H1 (cell line): ENCODE data around the gene PDZRN3. TPM values are rescaled to one million over a fixed set of nuclear protein-coding genes. Genes with fewer than 3 reads are reported as not detected.

Experiments used
- CTCF ChIA-PET: fragments of 300-600 bp; sonication (Branson Sonifier 250); formaldehyde crosslinking; loops from one replicate; lab custom pipeline; 2021; ENCODE audit not compliant: partially characterized antibody; lab: Charles Lee
- POLR2A ChIA-PET: fragments of 300-600 bp; sonication (Branson Sonifier 250); formaldehyde crosslinking; loops from one replicate; lab custom pipeline; 2021; ENCODE audit warnings: inconsistent platforms; ENCODE audit not compliant: partially characterized antibody; lab: Charles Lee
- DNase-seq, 2 experiments: peaks; one replicate each; pipeline versions ENCODE4 v3.0.0 to v3.0.0-alpha.2; 2010 to 2022; ENCODE audit warnings: low spot score in 2 of 2, low read depth in 1 of 2, mixed read lengths in 1 of 2
- FAIRE-seq: peaks from 2 replicates; lab custom pipeline; 2011; peaks lifted over from hg19 to GRCh38; lab: Jason Lieb, UNC
- H2AFZ ChIP-seq: 2 replicates; pipeline ENCODE4 v1.8.1; 2012; ENCODE audit warnings: low read length, inconsistent platforms
- H2AK5ac ChIP-seq: 2 replicates; pipeline ENCODE4 v1.6.1; 2013; ENCODE audit warnings: low read depth, low read length
- H2BK120ac ChIP-seq: replicated peaks from 2 replicates; pipeline ENCODE3; 2013; ENCODE audit warnings: low read depth, low read length, inconsistent platforms
- H2BK12ac ChIP-seq: 2 replicates; pipeline ENCODE4 v1.6.1; 2013; ENCODE audit warnings: low read depth, low read length
- H2BK15ac ChIP-seq: 2 replicates; pipeline ENCODE4 v1.6.1; 2013; ENCODE audit warnings: low read length
- H2BK20ac ChIP-seq: 2 replicates; pipeline ENCODE4 v1.6.1; 2013; ENCODE audit warnings: low read length
- H2BK5ac ChIP-seq: 2 replicates; pipeline ENCODE4 v1.6.1; 2013; ENCODE audit warnings: low read depth, low read length
- H3K14ac ChIP-seq: 2 replicates; pipeline ENCODE4 v1.6.1; 2013; ENCODE audit warnings: inconsistent platforms; ENCODE audit not compliant: insufficient read length
- H3K18ac ChIP-seq: 2 replicates; pipeline ENCODE4 v1.6.1; 2013; ENCODE audit warnings: low read length; ENCODE audit errors: extremely low read depth
- H3K23ac ChIP-seq: 2 replicates; pipeline ENCODE4 v1.6.1; 2013; ENCODE audit warnings: inconsistent platforms; ENCODE audit not compliant: insufficient read length
- H3K23me2 ChIP-seq: 2 replicates; pipeline ENCODE4 v1.6.1; 2013; ENCODE audit warnings: low read depth, low read length
- H3K27ac ChIP-seq: 2 replicates; pipeline ENCODE4 v1.6.1; 2011; ENCODE audit warnings: low read depth, low read length, inconsistent platforms
- H3K27me3 ChIP-seq, 4 experiments: replicated peaks in 1 of 4; 1 replicate in 1 of 4; 2 replicates in 3 of 4; pipeline versions ENCODE4 v1.6.1 to v1.8.1; 2011 to 2013; ENCODE audit warnings: low read length in 3 of 4, mild to moderate bottlenecking in 3 of 4, inconsistent platforms in 2 of 4, mixed read lengths in 2 of 4, moderate library complexity in 1 of 4; ENCODE audit not compliant: control insufficient read depth in 3 of 4, insufficient read depth in 3 of 4; ENCODE audit errors: extremely low read depth in 1 of 4
- H3K36me3 ChIP-seq, 4 experiments: 2 replicates each; pipeline versions ENCODE4 v1.6.1 to v1.8.1; 2011 to 2013; ENCODE audit warnings: mild to moderate bottlenecking in 4 of 4, low read length in 3 of 4, moderate library complexity in 2 of 4, control low read depth in 1 of 4, inconsistent platforms in 1 of 4; ENCODE audit not compliant: insufficient read depth in 4 of 4, control insufficient read depth in 2 of 4
- H3K4ac ChIP-seq: replicated peaks from 2 replicates; pipeline ENCODE3; 2013; ENCODE audit warnings: low read length, low read depth, mixed read lengths, inconsistent platforms; ENCODE audit not compliant: insufficient read length
- H3K4me1 ChIP-seq, 4 experiments: replicated peaks in 1 of 4; 1 replicate in 1 of 4; 2 replicates in 3 of 4; pipeline versions ENCODE4 v1.6.1 to v1.8.1; 2011 to 2013; ENCODE audit warnings: low read length in 3 of 4, inconsistent platforms in 2 of 4, mixed read lengths in 1 of 4; ENCODE audit not compliant: insufficient read depth in 4 of 4, control insufficient read depth in 3 of 4
- H3K4me2 ChIP-seq, 2 experiments: 2 replicates each; pipeline versions ENCODE4 v1.6.1 to v1.8.1; 2011 to 2013; ENCODE audit warnings: low read depth in 2 of 2, low read length in 2 of 2, control low read depth in 1 of 2, inconsistent platforms in 1 of 2, mild to moderate bottlenecking in 1 of 2; ENCODE audit not compliant: insufficient read depth in 1 of 2
- H3K4me3 ChIP-seq, 4 experiments: fragments of 200-600, 300-600 bp in 1 of 4; sonication (generic), shearing (Covaris generic), sonication (Bioruptor Twin) in 1 of 4; 2 replicates each; pipeline versions ENCODE4 v1.5.1 to v1.8.1; 2011 to 2016; ENCODE audit warnings: low read length in 4 of 4, low read depth in 3 of 4, control low read depth in 2 of 4, inconsistent platforms in 2 of 4, mild to moderate bottlenecking in 2 of 4, mixed read lengths in 1 of 4, moderate library complexity in 1 of 4; ENCODE audit not compliant: insufficient read depth in 2 of 4; ENCODE audit errors: extremely low read depth in 1 of 4
- H3K56ac ChIP-seq: replicated peaks from 2 replicates; pipeline ENCODE3; 2013; ENCODE audit warnings: low read depth, mild to moderate bottlenecking, mixed read lengths, low read length, inconsistent platforms; ENCODE audit not compliant: insufficient read length
- H3K79me1 ChIP-seq: 2 replicates; pipeline ENCODE4 v1.6.1; 2013; ENCODE audit warnings: low read depth, low read length, control low read depth
- H3K79me2 ChIP-seq, 2 experiments: 2 replicates each; pipeline versions ENCODE4 v1.6.1 to v1.8.1; 2012 to 2013; ENCODE audit warnings: low read length in 2 of 2, mild to moderate bottlenecking in 2 of 2, inconsistent platforms in 1 of 2; ENCODE audit not compliant: insufficient read depth in 2 of 2, control insufficient read depth in 1 of 2
- H3K9ac ChIP-seq, 4 experiments: replicated peaks in 1 of 4; 1 replicate in 1 of 4; 2 replicates in 3 of 4; pipeline versions ENCODE4 v1.6.1 to v1.8.1; 2011 to 2013; ENCODE audit warnings: low read depth in 3 of 4, low read length in 3 of 4, control low read depth in 2 of 4, mild to moderate bottlenecking in 2 of 4, moderate library complexity in 2 of 4, inconsistent platforms in 1 of 4; ENCODE audit errors: extremely low read depth in 1 of 4
- H3K9me3 ChIP-seq, 2 experiments: 2 replicates each; pipeline versions ENCODE4 v1.6.1 to v1.8.1; 2012 to 2013; ENCODE audit warnings: mild to moderate bottlenecking in 2 of 2, moderate library complexity in 2 of 2, control low read depth in 1 of 2, inconsistent platforms in 1 of 2, low read depth in 1 of 2, low read length in 1 of 2, mixed read lengths in 1 of 2; ENCODE audit not compliant: insufficient read depth in 2 of 2
- H4K20me1 ChIP-seq, 2 experiments: replicated peaks in 1 of 2; 2 replicates each; pipeline versions ENCODE3 to v1.8.1; 2011 to 2013; ENCODE audit warnings: inconsistent platforms in 2 of 2, low read length in 2 of 2, mild to moderate bottlenecking in 1 of 2; ENCODE audit not compliant: insufficient read depth in 2 of 2, control insufficient read depth in 1 of 2
- H4K5ac ChIP-seq: 2 replicates; pipeline ENCODE4 v1.6.1; 2013; ENCODE audit warnings: low read length, low read depth, mixed read lengths, inconsistent platforms; ENCODE audit not compliant: insufficient read length
- H4K8ac ChIP-seq: 2 replicates; pipeline ENCODE4 v1.8.0; 2013; ENCODE audit warnings: mild to moderate bottlenecking, moderate library complexity, low read length, inconsistent platforms; ENCODE audit not compliant: insufficient read depth; ENCODE audit errors: extremely low read depth
- H4K91ac ChIP-seq: replicated peaks from 2 replicates; pipeline ENCODE3; 2013; ENCODE audit warnings: low read length, mixed read lengths, inconsistent platforms; ENCODE audit not compliant: insufficient read length
- CHD2 ChIP-seq: IDR thresholded peaks from 2 replicates; pipeline ENCODE4 v1.6.1; 2012; ENCODE audit warnings: low read length, improper control_type of control experiment
- E2F6 ChIP-seq: IDR thresholded peaks from 2 replicates; pipeline ENCODE4 v1.6.1; 2012; ENCODE audit warnings: inconsistent platforms
- EGR1 ChIP-seq: IDR thresholded peaks from 2 replicates; pipeline ENCODE4 v1.6.1; 2011; ENCODE audit warnings: low read depth, low read length, borderline replicate concordance
- FOSL1 ChIP-seq: IDR thresholded peaks from 2 replicates; pipeline ENCODE4 v1.6.1; 2011; ENCODE audit warnings: mild to moderate bottlenecking, low read depth, low read length, moderate library complexity; ENCODE audit not compliant: insufficient read depth
- JUN ChIP-seq: IDR thresholded peaks from 2 replicates; pipeline ENCODE4 v1.6.1; 2011; ENCODE audit warnings: low read depth, mild to moderate bottlenecking, improper control_type of control experiment, low read length
- JUND ChIP-seq: IDR thresholded peaks from 2 replicates; pipeline ENCODE4 v1.6.1; 2011; ENCODE audit warnings: mild to moderate bottlenecking, improper control_type of control experiment, low read length
- POLR2AphosphoS5 ChIP-seq: IDR thresholded peaks from 2 replicates; pipeline ENCODE4 v1.6.1; 2011; ENCODE audit warnings: low read depth, low read length
- POU5F1 ChIP-seq: IDR thresholded peaks from 2 replicates; pipeline ENCODE4 v1.6.1; 2011; ENCODE audit warnings: low read depth, mild to moderate bottlenecking, low read length, moderate library complexity
- RBBP5 ChIP-seq: IDR thresholded peaks from 2 replicates; pipeline ENCODE4 v1.7.1; 2012; ENCODE audit warnings: low read depth, mild to moderate bottlenecking, inconsistent platforms, low read length, moderate library complexity, borderline replicate concordance
- SP1 ChIP-seq: IDR thresholded peaks from 2 replicates; pipeline ENCODE4 v1.6.1; 2011; ENCODE audit warnings: low read depth, low read length
- TAF1 ChIP-seq: IDR thresholded peaks from 2 replicates; pipeline ENCODE4 v1.6.1; 2011; ENCODE audit warnings: mild to moderate bottlenecking, low read depth, low read length
- TCF12 ChIP-seq: IDR thresholded peaks from 2 replicates; pipeline ENCODE4 v1.6.1; 2011; ENCODE audit warnings: low read depth, mild to moderate bottlenecking, low read length
- USF2 ChIP-seq: IDR thresholded peaks from 2 replicates; pipeline ENCODE4 v1.6.1; 2011; ENCODE audit warnings: low read length, improper control_type of control experiment
- WGBS, 2 experiments: shearing (Covaris generic) in 1 of 2; methylation state at CpG; one replicate each; pipeline versions ENCODE4 v1.1.6 to v1.1.7; 2013 to 2015; ENCODE audit warnings: low lambda C conversion rate in 2 of 2, mixed read lengths in 2 of 2, inconsistent platforms in 1 of 2, low coverage in 1 of 2, missing lambda C conversion rate in 1 of 2; ENCODE audit not compliant: insufficient replicate concordance in 2 of 2, insufficient coverage in 1 of 2, insufficient read length in 1 of 2; ENCODE audit errors: extremely low coverage in 1 of 2, missing lambda C conversion rate in 1 of 2; 5-methylcytosine and 5-hydroxymethylcytosine counted together
- polyA plus RNA-seq, 7 experiments: library from polyadenylated mRNA; depleted of rRNA in 3 of 7; stranded (reverse) in 5 of 7; unstranded in 2 of 7; fragments of >200 nt in 5 of 7; fragments of 200-250 nt in 2 of 7; gene quantifications; 1 replicate in 5 of 7; 2 replicates in 1 of 7; 4 replicates in 1 of 7; pipeline versions ENCODE4 v1.2.1 to v1.2.3, GENCODE V29; 2011 to 2013; ENCODE audit warnings: missing spikeins in 2 of 7, mixed read lengths in 2 of 7
- total RNA-seq: library from RNA; stranded (reverse); fragmentation: NEBNext Ultra II Directional; extraction: Animal tissue kit (Norgen Biotek cat#: 25700); gene quantifications from 2 replicates; pipeline ENCODE4 v1.2.1, GENCODE V29; 2021

PDZRN3 gene
- total and polyA plus RNA-seq, 2 of the 8 experiments (the other 6 are each of a cell fraction or from before 2014, with no cell fraction given), result 4.2 to 20.5 TPM

DNA sequence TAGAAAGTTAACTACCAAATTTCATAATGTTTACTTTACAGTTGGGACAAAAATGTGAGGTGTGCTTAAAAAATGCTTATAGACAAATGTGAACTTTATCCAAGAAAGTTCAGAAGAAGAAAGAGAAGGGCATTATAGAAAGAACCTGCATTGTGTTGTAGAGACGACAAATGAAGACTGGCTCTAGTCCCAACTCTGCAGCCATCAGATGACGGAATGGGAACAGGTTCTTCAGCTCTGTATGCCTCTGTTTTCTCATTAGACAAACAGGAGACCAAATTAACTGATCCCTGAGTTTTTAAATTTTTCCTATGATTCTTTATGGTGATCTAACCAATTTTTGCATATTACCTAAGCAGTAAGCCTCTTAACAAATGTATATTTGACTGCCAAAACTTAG is 49.2 kb downstream of the PDZRN3 start:
- Histone ChIP-seq H3K23ac (no peak overlapping the region), H3K4me1 (no peaks in the 10 kb centered on the region), H3K23me2 (no peaks in the 10 kb centered on the region), H3K14ac (no peak overlapping the region), H2AFZ (no peak overlapping the region), H2BK5ac (no peak overlapping the region), H3K27me3 (no peaks in the 10 kb centered on the region), H3K18ac (no peak overlapping the region), H3K4me2 (no peak overlapping the region), H2BK20ac (no peak overlapping the region), H3K27ac (no peak overlapping the region), H4K8ac (no peak overlapping the region), H2BK120ac (no peak overlapping the region), H3K79me1 (no peaks in the 10 kb centered on the region), H2BK15ac (no peak overlapping the region), H3K9ac (no peak overlapping the region), H3K56ac (no peak overlapping the region), H4K5ac (no peak overlapping the region), H3K4ac (no peak overlapping the region), H4K91ac (no peak overlapping the region), H2AK5ac (no peak overlapping the region), H3K36me3 (no peaks in the 10 kb centered on the region), H3K9me3 (no peaks in the 10 kb centered on the region), H3K79me2 (no peaks in the 10 kb centered on the region; a peak in 1 of 4 replicates), H3K4me3 (no peak overlapping the region), H2BK12ac (no peak overlapping the region), H4K20me1 (peaks cover 0 to 4% of the 10 kb centered on the region in 2 experiments)
- 59% methylated on average over 2 of the region's 2 CpGs; no CpG with 5 or more reads in 1 of the 2 experiments for WGBS, 2 experiments
- CTCF ChIA-PET, result interaction anchor here (1.0 kb wide), 1 partner anchor 11 kb away, joined by 4 read pairs; no protein-coding TSS in a partner anchor
- POLR2A ChIA-PET, result interaction anchor here (1.1 kb wide), 1 partner anchor 9 kb away, joined by 3 read pairs; no protein-coding TSS in a partner anchor
- no peak for FAIRE-seq
- TF ChIP-seq FOSL1, result no peak
- no peak for TF ChIP-seq USF2
- no peak for TF ChIP-seq RBBP5
- no peak for TF ChIP-seq TAF1
- no peak for TF ChIP-seq EGR1
- no peak for TF ChIP-seq JUN
- TF ChIP-seq POLR2AphosphoS5, result no peak
- TF ChIP-seq POU5F1, result no peak
- no peak for TF ChIP-seq E2F6
- TF ChIP-seq TCF12, result no peak
- TF ChIP-seq JUND, result no peak
- no peak for TF ChIP-seq SP1
- no peak for TF ChIP-seq CHD2
- no peak for DNase-seq
